H1 (cell line): ENCODE data around the gene AP2A1. TPM values are rescaled to one million over a fixed set of nuclear protein-coding genes. Genes with fewer than 3 reads are reported as not detected.
A peak's percentile ranks its signal among the peaks of the same experiment; 100 is the strongest.

Source experiments
- CTCF ChIA-PET: fragments of 300-600 bp; sonication (Branson Sonifier 250); formaldehyde crosslinking; loops from one replicate; lab custom pipeline; 2021; ENCODE audit not compliant: partially characterized antibody; lab: Charles Lee
- POLR2A ChIA-PET: fragments of 300-600 bp; sonication (Branson Sonifier 250); formaldehyde crosslinking; loops from one replicate; lab custom pipeline; 2021; ENCODE audit warnings: inconsistent platforms; ENCODE audit not compliant: partially characterized antibody; lab: Charles Lee
- DNase-seq, 2 experiments: peaks; one replicate each; pipeline versions ENCODE4 v3.0.0 to v3.0.0-alpha.2; 2010 to 2022; ENCODE audit warnings: low spot score in 2 of 2, low read depth in 1 of 2, mixed read lengths in 1 of 2
- FAIRE-seq: peaks from 2 replicates; lab custom pipeline; 2011; peaks lifted over from hg19 to GRCh38; lab: Jason Lieb, UNC
- H2AFZ ChIP-seq: 2 replicates; pipeline ENCODE4 v1.8.1; 2012; ENCODE audit warnings: low read length, inconsistent platforms
- H2AK5ac ChIP-seq: 2 replicates; pipeline ENCODE4 v1.6.1; 2013; ENCODE audit warnings: low read depth, low read length
- H2BK120ac ChIP-seq: replicated peaks from 2 replicates; pipeline ENCODE3; 2013; ENCODE audit warnings: low read depth, low read length, inconsistent platforms
- H2BK12ac ChIP-seq: 2 replicates; pipeline ENCODE4 v1.6.1; 2013; ENCODE audit warnings: low read depth, low read length
- H2BK15ac ChIP-seq: 2 replicates; pipeline ENCODE4 v1.6.1; 2013; ENCODE audit warnings: low read length
- H2BK20ac ChIP-seq: 2 replicates; pipeline ENCODE4 v1.6.1; 2013; ENCODE audit warnings: low read length
- H2BK5ac ChIP-seq: 2 replicates; pipeline ENCODE4 v1.6.1; 2013; ENCODE audit warnings: low read depth, low read length
- H3K14ac ChIP-seq: 2 replicates; pipeline ENCODE4 v1.6.1; 2013; ENCODE audit warnings: inconsistent platforms; ENCODE audit not compliant: insufficient read length
- H3K18ac ChIP-seq: 2 replicates; pipeline ENCODE4 v1.6.1; 2013; ENCODE audit warnings: low read length; ENCODE audit errors: extremely low read depth
- H3K23ac ChIP-seq: 2 replicates; pipeline ENCODE4 v1.6.1; 2013; ENCODE audit warnings: inconsistent platforms; ENCODE audit not compliant: insufficient read length
- H3K23me2 ChIP-seq: 2 replicates; pipeline ENCODE4 v1.6.1; 2013; ENCODE audit warnings: low read depth, low read length
- H3K27ac ChIP-seq: 2 replicates; pipeline ENCODE4 v1.6.1; 2011; ENCODE audit warnings: low read depth, low read length, inconsistent platforms
- H3K27me3 ChIP-seq, 4 experiments: replicated peaks in 1 of 4; 1 replicate in 1 of 4; 2 replicates in 3 of 4; pipeline versions ENCODE4 v1.6.1 to v1.8.1; 2011 to 2013; ENCODE audit warnings: low read length in 3 of 4, mild to moderate bottlenecking in 3 of 4, inconsistent platforms in 2 of 4, mixed read lengths in 2 of 4, moderate library complexity in 1 of 4; ENCODE audit not compliant: control insufficient read depth in 3 of 4, insufficient read depth in 3 of 4; ENCODE audit errors: extremely low read depth in 1 of 4
- H3K36me3 ChIP-seq, 4 experiments: 2 replicates each; pipeline versions ENCODE4 v1.6.1 to v1.8.1; 2011 to 2013; ENCODE audit warnings: mild to moderate bottlenecking in 4 of 4, low read length in 3 of 4, moderate library complexity in 2 of 4, control low read depth in 1 of 4, inconsistent platforms in 1 of 4; ENCODE audit not compliant: insufficient read depth in 4 of 4, control insufficient read depth in 2 of 4
- H3K4ac ChIP-seq: replicated peaks from 2 replicates; pipeline ENCODE3; 2013; ENCODE audit warnings: low read length, low read depth, mixed read lengths, inconsistent platforms; ENCODE audit not compliant: insufficient read length
- H3K4me1 ChIP-seq, 4 experiments: replicated peaks in 1 of 4; 1 replicate in 1 of 4; 2 replicates in 3 of 4; pipeline versions ENCODE4 v1.6.1 to v1.8.1; 2011 to 2013; ENCODE audit warnings: low read length in 3 of 4, inconsistent platforms in 2 of 4, mixed read lengths in 1 of 4; ENCODE audit not compliant: insufficient read depth in 4 of 4, control insufficient read depth in 3 of 4
- H3K4me2 ChIP-seq, 2 experiments: 2 replicates each; pipeline versions ENCODE4 v1.6.1 to v1.8.1; 2011 to 2013; ENCODE audit warnings: low read depth in 2 of 2, low read length in 2 of 2, control low read depth in 1 of 2, inconsistent platforms in 1 of 2, mild to moderate bottlenecking in 1 of 2; ENCODE audit not compliant: insufficient read depth in 1 of 2
- H3K4me3 ChIP-seq, 4 experiments: fragments of 200-600, 300-600 bp in 1 of 4; sonication (generic), shearing (Covaris generic), sonication (Bioruptor Twin) in 1 of 4; 2 replicates each; pipeline versions ENCODE4 v1.5.1 to v1.8.1; 2011 to 2016; ENCODE audit warnings: low read length in 4 of 4, low read depth in 3 of 4, control low read depth in 2 of 4, inconsistent platforms in 2 of 4, mild to moderate bottlenecking in 2 of 4, mixed read lengths in 1 of 4, moderate library complexity in 1 of 4; ENCODE audit not compliant: insufficient read depth in 2 of 4; ENCODE audit errors: extremely low read depth in 1 of 4
- H3K56ac ChIP-seq: replicated peaks from 2 replicates; pipeline ENCODE3; 2013; ENCODE audit warnings: low read depth, mild to moderate bottlenecking, mixed read lengths, low read length, inconsistent platforms; ENCODE audit not compliant: insufficient read length
- H3K79me1 ChIP-seq: 2 replicates; pipeline ENCODE4 v1.6.1; 2013; ENCODE audit warnings: low read depth, low read length, control low read depth
- H3K79me2 ChIP-seq, 2 experiments: 2 replicates each; pipeline versions ENCODE4 v1.6.1 to v1.8.1; 2012 to 2013; ENCODE audit warnings: low read length in 2 of 2, mild to moderate bottlenecking in 2 of 2, inconsistent platforms in 1 of 2; ENCODE audit not compliant: insufficient read depth in 2 of 2, control insufficient read depth in 1 of 2
- H3K9ac ChIP-seq, 4 experiments: replicated peaks in 1 of 4; 1 replicate in 1 of 4; 2 replicates in 3 of 4; pipeline versions ENCODE4 v1.6.1 to v1.8.1; 2011 to 2013; ENCODE audit warnings: low read depth in 3 of 4, low read length in 3 of 4, control low read depth in 2 of 4, mild to moderate bottlenecking in 2 of 4, moderate library complexity in 2 of 4, inconsistent platforms in 1 of 4; ENCODE audit errors: extremely low read depth in 1 of 4
- H3K9me3 ChIP-seq, 2 experiments: 2 replicates each; pipeline versions ENCODE4 v1.6.1 to v1.8.1; 2012 to 2013; ENCODE audit warnings: mild to moderate bottlenecking in 2 of 2, moderate library complexity in 2 of 2, control low read depth in 1 of 2, inconsistent platforms in 1 of 2, low read depth in 1 of 2, low read length in 1 of 2, mixed read lengths in 1 of 2; ENCODE audit not compliant: insufficient read depth in 2 of 2
- H4K20me1 ChIP-seq, 2 experiments: replicated peaks in 1 of 2; 2 replicates each; pipeline versions ENCODE3 to v1.8.1; 2011 to 2013; ENCODE audit warnings: inconsistent platforms in 2 of 2, low read length in 2 of 2, mild to moderate bottlenecking in 1 of 2; ENCODE audit not compliant: insufficient read depth in 2 of 2, control insufficient read depth in 1 of 2
- H4K5ac ChIP-seq: 2 replicates; pipeline ENCODE4 v1.6.1; 2013; ENCODE audit warnings: low read length, low read depth, mixed read lengths, inconsistent platforms; ENCODE audit not compliant: insufficient read length
- H4K8ac ChIP-seq: 2 replicates; pipeline ENCODE4 v1.8.0; 2013; ENCODE audit warnings: mild to moderate bottlenecking, moderate library complexity, low read length, inconsistent platforms; ENCODE audit not compliant: insufficient read depth; ENCODE audit errors: extremely low read depth
- H4K91ac ChIP-seq: replicated peaks from 2 replicates; pipeline ENCODE3; 2013; ENCODE audit warnings: low read length, mixed read lengths, inconsistent platforms; ENCODE audit not compliant: insufficient read length
- E2F6 ChIP-seq: IDR thresholded peaks from 2 replicates; pipeline ENCODE4 v1.6.1; 2012; ENCODE audit warnings: inconsistent platforms
- KDM5A ChIP-seq: fragments of 200-600 bp; IDR thresholded peaks from 2 replicates; pipeline ENCODE4 v1.7.1; 2012; ENCODE audit warnings: mild to moderate bottlenecking, low read length, inconsistent platforms, mixed read lengths
- ZNF274 ChIP-seq: IDR thresholded peaks from 2 replicates; pipeline ENCODE4 v1.7.0; 2012; ENCODE audit warnings: low read length, borderline replicate concordance; ENCODE audit errors: extremely low read depth
- WGBS, 2 experiments: shearing (Covaris generic) in 1 of 2; methylation state at CpG; one replicate each; pipeline versions ENCODE4 v1.1.6 to v1.1.7; 2013 to 2015; ENCODE audit warnings: low lambda C conversion rate in 2 of 2, mixed read lengths in 2 of 2, inconsistent platforms in 1 of 2, low coverage in 1 of 2, missing lambda C conversion rate in 1 of 2; ENCODE audit not compliant: insufficient replicate concordance in 2 of 2, insufficient coverage in 1 of 2, insufficient read length in 1 of 2; ENCODE audit errors: extremely low coverage in 1 of 2, missing lambda C conversion rate in 1 of 2; 5-methylcytosine and 5-hydroxymethylcytosine counted together
- polyA plus RNA-seq, 7 experiments: library from polyadenylated mRNA; depleted of rRNA in 3 of 7; stranded (reverse) in 5 of 7; unstranded in 2 of 7; fragments of >200 nt in 5 of 7; fragments of 200-250 nt in 2 of 7; gene quantifications; 1 replicate in 5 of 7; 2 replicates in 1 of 7; 4 replicates in 1 of 7; pipeline versions ENCODE4 v1.2.1 to v1.2.3, GENCODE V29; 2011 to 2013; ENCODE audit warnings: missing spikeins in 2 of 7, mixed read lengths in 2 of 7
- total RNA-seq: library from RNA; stranded (reverse); fragmentation: NEBNext Ultra II Directional; extraction: Animal tissue kit (Norgen Biotek cat#: 25700); gene quantifications from 2 replicates; pipeline ENCODE4 v1.2.1, GENCODE V29; 2021

AP2A1 gene
- total and polyA plus RNA-seq, 2 of the 8 experiments (the other 6 are each of a cell fraction or from before 2014, with no cell fraction given) = 105 to 106 TPM

DNA sequence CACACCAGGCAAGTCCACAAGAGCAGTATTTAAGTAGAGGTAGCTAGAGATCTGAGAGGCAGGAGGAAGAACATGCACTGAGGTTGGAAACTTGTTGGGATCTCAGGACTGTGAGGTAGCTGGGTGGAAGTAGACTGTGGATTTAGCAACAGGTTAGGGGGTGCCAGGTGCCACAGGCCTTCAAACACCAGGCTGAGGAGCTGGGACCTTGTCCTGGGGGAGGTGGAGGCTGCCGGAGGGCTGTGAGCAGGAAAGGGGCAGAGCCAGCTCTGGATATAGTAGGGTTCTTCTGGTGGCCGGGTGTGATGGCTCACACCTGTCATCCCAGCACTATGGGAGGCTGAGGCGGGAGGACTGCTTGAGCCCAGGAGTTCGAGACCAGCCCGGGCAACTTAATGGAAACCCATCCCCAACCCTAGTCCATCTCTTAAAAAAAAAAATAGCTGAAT lies 43.2 kb downstream of the AP2A1 start:
- no peak for TF ChIP-seq ZNF274
- no peak for TF ChIP-seq KDM5A
- TF ChIP-seq E2F6 = peak; percentile 4; the same call in 1 of the 2 replicates
- no peaks in the 10 kb centered on the region; a peak in 2 of 8 replicates for H3K36me3 ChIP-seq
- ChIA-PET CTCF (interaction anchor here (0.7 to 2.2 kb wide), 13 partner anchors 10 to 129 kb away, joined by 3 to 13 read pairs (median 4); no protein-coding TSS in a partner anchor), POLR2A (interaction anchor here (0.6 to 4.1 kb wide), 13 partner anchors 9 to 135 kb away, joined by 3 to 26 read pairs (median 4); partner anchors contain the start of genes MED25 and PTOV1)
- H3K9ac ChIP-seq = 0 out of 7 replicates have a peak overlapping the region, but pooled peaks of 1 of the 4 experiments have one; percentile 58
- H3K18ac ChIP-seq = no peak overlapping the region
- no peak overlapping the region; the same call in 1 of the 2 replicates for H2AK5ac ChIP-seq
- H4K91ac ChIP-seq = no peak overlapping the region
- H4K8ac ChIP-seq = no peak overlapping the region
- no peak overlapping the region for H2BK5ac ChIP-seq
- H2BK12ac ChIP-seq = peak overlapping the region; percentile 85; the same call in 1 of the 2 replicates
- H2BK120ac ChIP-seq = no peak overlapping the region
- H4K20me1 ChIP-seq = peaks cover 0 to 9% of the 10 kb centered on the region in 2 experiments
- peaks cover 2% of the 10 kb centered on the region; the same call in 1 of the 2 replicates for H3K23me2 ChIP-seq
- no peak overlapping the region for H4K5ac ChIP-seq
- H2BK15ac ChIP-seq = no peak overlapping the region
- no peak overlapping the region for H3K23ac ChIP-seq
- WGBS, 2 experiments = 90% methylated on average over 5 of the region's 5 CpGs; no CpG with 5 or more reads in 1 of the 2 experiments
- DNase-seq = no peak
- H3K27ac ChIP-seq = no peak overlapping the region
- H3K4ac ChIP-seq = no peak overlapping the region
- H3K79me1 ChIP-seq = 0 out of 2 replicates have a peak, but pooled peaks cover 2% of the 10 kb centered on the region
- H3K4me1 ChIP-seq = peaks cover 6 to 17% (median 12%) of the 10 kb centered on the region in 4 experiments
- no peaks in the 10 kb centered on the region for H3K9me3 ChIP-seq
- no peak overlapping the region for H2AFZ ChIP-seq
- H3K4me2 ChIP-seq = peak overlapping the region; percentile 68 to 93
- H3K27me3 ChIP-seq = no peaks in the 10 kb centered on the region
- no peaks in the 10 kb centered on the region for H3K79me2 ChIP-seq
- H3K4me3 ChIP-seq = peak overlapping the region in 1 of 4 experiments; percentile 61; a peak in 2 of 8 replicates
- H3K14ac ChIP-seq = no peak overlapping the region
- no peak for FAIRE-seq
- no peak overlapping the region for H3K56ac ChIP-seq
- no peak overlapping the region for H2BK20ac ChIP-seq
